ENCODE data around the gene DOCK4. TPM values are rescaled to one million over a fixed set of nuclear protein-coding genes. Genes with fewer than 3 reads are reported as not detected.
A peak's percentile ranks its signal among the peaks of the same experiment; 100 is the strongest.

Gene DOCK4
- total RNA-seq, 1 experiment from 2014 or later, result 4.9 TPM

DNA sequence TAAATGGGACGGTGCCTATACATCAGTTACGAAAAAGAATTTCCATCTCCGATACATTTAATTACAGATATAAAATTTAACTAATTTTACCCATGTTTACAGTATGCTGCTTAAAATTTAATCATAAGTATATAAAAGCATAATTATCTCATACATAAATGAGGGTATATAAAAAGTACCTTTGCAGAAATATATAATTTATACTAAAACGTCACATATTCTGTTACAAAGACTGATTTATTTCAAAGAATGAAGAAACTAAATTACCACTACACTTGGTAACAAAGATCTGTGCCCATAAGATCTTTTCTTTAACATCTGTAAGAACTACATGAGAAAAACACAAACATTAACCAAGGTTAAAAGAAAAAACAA is 2.8 kb downstream of the DOCK4 start:
- H3K9me3 ChIP-seq (ENCODE audit: control insufficient read depth, low read depth, low read length), result no peaks in the 10 kb centered on the region
- H2BK15ac ChIP-seq (ENCODE audit: low read depth, low read length), result no peak overlapping the region
- no peaks in the 10 kb centered on the region for H3K4me1 ChIP-seq (ENCODE audit: insufficient read depth, low read length)
- no CpG with 5 or more reads among the region's 4 CpGs for WGBS (ENCODE audit: extremely low coverage, insufficient read length, low lambda C conversion rate)
- no peaks in the 10 kb centered on the region for H3K27me3 ChIP-seq (ENCODE audit: insufficient read depth, low read length)
- H3K27me3 Mint-ChIP-seq (ENCODE audit: low read depth), result peaks cover 25% of the 10 kb centered on the region
- H3K23me2 ChIP-seq (ENCODE audit: insufficient read length, low read depth, low read length, poor library complexity, severe bottlenecking), result peaks cover 28% of the 10 kb centered on the region
- H3K27ac ChIP-seq (ENCODE audit: insufficient read length, low read depth, low read length), result no peak overlapping the region
- no peak overlapping the region for H3K56ac ChIP-seq (ENCODE audit: insufficient read length, low read depth, low read length)
- H3K79me2 ChIP-seq (ENCODE audit: insufficient read depth, low read length), result peaks cover 18% of the 10 kb centered on the region; the same call in 1 of the 2 replicates
- no peak overlapping the region for H3K23ac ChIP-seq (ENCODE audit: insufficient read length, low read depth, low read length)
- H4K91ac ChIP-seq (ENCODE audit: insufficient read length, low read depth, low read length), result no peak overlapping the region
- no peaks in the 10 kb centered on the region for H4K20me1 ChIP-seq (ENCODE audit: control insufficient read depth, insufficient read depth, insufficient read length)
- H3K9me3 Mint-ChIP-seq, result no peaks in the 10 kb centered on the region; a peak in 1 of 5 replicates
- no peak overlapping the region for H3K9ac ChIP-seq (ENCODE audit: extremely low read depth, insufficient read length, low read length)
- H3K18ac ChIP-seq (ENCODE audit: insufficient read length, low read depth, low read length), result no peak overlapping the region
- no peak for DNase-seq
- no peaks in the 10 kb centered on the region for H3K79me1 ChIP-seq (ENCODE audit: insufficient read depth, low read depth, low read length, poor library complexity, severe bottlenecking)
- no peak overlapping the region for H3K4me2 ChIP-seq (ENCODE audit: insufficient read depth, insufficient read length, low read length)
- peak overlapping the region in 1 of 2 experiments; percentile 95; a peak in 3 of 5 replicates for H3K4me3 Mint-ChIP-seq
- peaks cover 28 to 29% of the 10 kb centered on the region in 2 experiments for H3K4me1 Mint-ChIP-seq
- no peak overlapping the region for H2BK20ac ChIP-seq (ENCODE audit: low read depth, low read length, poor library complexity, severe bottlenecking)
- no peak overlapping the region for H3T11ph ChIP-seq (ENCODE audit: low read length)
- H2AFZ ChIP-seq (ENCODE audit: low read length), result no peak overlapping the region
- H3K36me3 Mint-ChIP-seq (ENCODE audit: insufficient read depth in 1 of 3, low read depth in 3 of 3), result no peaks in the 10 kb centered on the region; a peak in 1 of 7 replicates
- TF ChIP-seq, protein P1, sequence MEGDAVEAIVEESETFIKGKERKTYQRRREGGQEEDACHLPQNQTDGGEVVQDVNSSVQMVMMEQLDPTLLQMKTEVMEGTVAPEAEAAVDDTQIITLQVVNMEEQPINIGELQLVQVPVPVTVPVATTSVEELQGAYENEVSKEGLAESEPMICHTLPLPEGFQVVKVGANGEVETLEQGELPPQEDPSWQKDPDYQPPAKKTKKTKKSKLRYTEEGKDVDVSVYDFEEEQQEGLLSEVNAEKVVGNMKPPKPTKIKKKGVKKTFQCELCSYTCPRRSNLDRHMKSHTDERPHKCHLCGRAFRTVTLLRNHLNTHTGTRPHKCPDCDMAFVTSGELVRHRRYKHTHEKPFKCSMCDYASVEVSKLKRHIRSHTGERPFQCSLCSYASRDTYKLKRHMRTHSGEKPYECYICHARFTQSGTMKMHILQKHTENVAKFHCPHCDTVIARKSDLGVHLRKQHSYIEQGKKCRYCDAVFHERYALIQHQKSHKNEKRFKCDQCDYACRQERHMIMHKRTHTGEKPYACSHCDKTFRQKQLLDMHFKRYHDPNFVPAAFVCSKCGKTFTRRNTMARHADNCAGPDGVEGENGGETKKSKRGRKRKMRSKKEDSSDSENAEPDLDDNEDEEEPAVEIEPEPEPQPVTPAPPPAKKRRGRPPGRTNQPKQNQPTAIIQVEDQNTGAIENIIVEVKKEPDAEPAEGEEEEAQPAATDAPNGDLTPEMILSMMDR (conservative IDR thresholded peaks at IDR 0.05), result no peak
- no peak overlapping the region for H3K27ac Mint-ChIP-seq
- H4K8ac ChIP-seq (replicated peaks; ENCODE audit: insufficient read length, low read depth, low read length), result no peak overlapping the region
- H2AK5ac ChIP-seq (ENCODE audit: insufficient read length, low read length), result no peak overlapping the region
- H2BK12ac ChIP-seq (ENCODE audit: insufficient read length, low read depth, low read length), result no peak overlapping the region
- no peak overlapping the region for H2BK120ac ChIP-seq (ENCODE audit: low read depth, low read length, poor library complexity, severe bottlenecking)
- no peak overlapping the region for H4K5ac ChIP-seq (ENCODE audit: insufficient read length, low read depth, low read length)
- H2BK5ac ChIP-seq (ENCODE audit: insufficient read length, low read length), result no peak overlapping the region
- no peak overlapping the region for H3K14ac ChIP-seq (ENCODE audit: insufficient read depth, low read length)
- H3K4ac ChIP-seq (ENCODE audit: low read depth, low read length), result no peak overlapping the region
